A673 (cell line): ENCODE results near the gene PTGDS. TPM values are rescaled to one million over a fixed set of nuclear protein-coding genes. Genes with fewer than 3 reads are reported as not detected.

Experiments
- BruUV-seq: library from RNA; stranded (reverse); fragments of 400-500 nt; replicated peaks from 2 replicates; lab custom pipeline; 2021; lab: Mats Ljungman, UMichigan
- CTCF ChIA-PET: fragments of 300-600 bp; sonication (Branson Sonifier 250); formaldehyde crosslinking; loops from one replicate; lab custom pipeline; 2022; ENCODE audit warnings: antibody characterized with exemption; lab: Charles Lee
- POLR2A ChIA-PET: fragments of 300-600 bp; sonication (Branson Sonifier 250); formaldehyde crosslinking; loops from one replicate; lab custom pipeline; 2022; ENCODE audit warnings: antibody characterized with exemption; ENCODE audit not compliant: low non-redundant PET; lab: Charles Lee
- DNase-seq: peaks from one replicate; pipeline ENCODE4 v3.0.0-alpha.2; 2015; ENCODE audit warnings: low spot score
- H3K27ac ChIP-seq: fragments of 200-600 bp; sonication (generic); 2 replicates; pipeline ENCODE4 v1.5.1; 2016; ENCODE audit warnings: mixed run types, low read depth, mild to moderate bottlenecking, mixed read lengths, antibody characterized with exemption, low read length; ENCODE audit not compliant: poor library complexity, severe bottlenecking
- H3K27me3 ChIP-seq: fragments of 200-600 bp; sonication (generic); replicated peaks from 2 replicates; pipeline ENCODE4 v1.6.1; 2017; ENCODE audit warnings: mixed run types, low read depth, mild to moderate bottlenecking, mixed read lengths, antibody characterized with exemption, low read length; ENCODE audit not compliant: insufficient read depth, poor library complexity
- H3K36me3 ChIP-seq: fragments of 200-600 bp; sonication (generic); 2 replicates; pipeline ENCODE4 v1.6.1; 2016; ENCODE audit warnings: mixed run types, mild to moderate bottlenecking, mixed read lengths, antibody characterized with exemption, low read length; ENCODE audit not compliant: insufficient read depth, poor library complexity, severe bottlenecking
- H3K4me1 ChIP-seq: fragments of 200-600 bp; sonication (generic); 2 replicates; pipeline ENCODE4 v1.6.1; 2017; ENCODE audit warnings: mixed run types, mild to moderate bottlenecking, mixed read lengths, antibody characterized with exemption, low read length; ENCODE audit not compliant: insufficient read depth, poor library complexity, severe bottlenecking
- H3K4me3 ChIP-seq: fragments of 200-600 bp; sonication (generic); 2 replicates; pipeline ENCODE4 v1.5.1; 2016; ENCODE audit warnings: low read depth, mixed run types, mild to moderate bottlenecking, mixed read lengths, low read length; ENCODE audit not compliant: poor library complexity, severe bottlenecking
- H3K9me3 ChIP-seq: fragments of 200-600 bp; sonication (generic); 2 replicates; pipeline ENCODE4 v1.6.1; 2016; ENCODE audit warnings: mixed run types, low read depth, mild to moderate bottlenecking, mixed read lengths, antibody characterized with exemption, low read length; ENCODE audit not compliant: poor library complexity, severe bottlenecking
- EZH2 ChIP-seq: fragments of 200-600 bp; sonication (generic); IDR thresholded peaks from 2 replicates; pipeline ENCODE4 v1.6.1; 2017; ENCODE audit warnings: borderline replicate concordance, low read depth, mild to moderate bottlenecking, mixed read lengths, antibody characterized with exemption, low read length; ENCODE audit not compliant: poor library complexity, severe bottlenecking
- intact Hi-C: fragments of 100-400 bp; cut with micrococcal nuclease; formaldehyde crosslinking; loops from one replicate; pipeline ENCODE4 v1.10.0; 2022; ENCODE audit not compliant: unreplicated experiment
- total RNA-seq: library from RNA; stranded (reverse); gene quantifications from 2 replicates; pipeline ENCODE4 v1.2.3, GENCODE V29; 2021
- TF ChIP-seq, protein P1 (sequence below): fragments of 300-800, 200-600 bp; sonication (generic); conservative IDR thresholded peaks from 2 replicates; pipeline ENCODE4 v1.5.1; 2017; ENCODE audit warnings: low read depth, mild to moderate bottlenecking, antibody characterized with exemption, low read length, moderate library complexity, mixed read lengths

Gene PTGDS
- total RNA-seq, 1 experiment from 2014 or later = not detected

DNA sequence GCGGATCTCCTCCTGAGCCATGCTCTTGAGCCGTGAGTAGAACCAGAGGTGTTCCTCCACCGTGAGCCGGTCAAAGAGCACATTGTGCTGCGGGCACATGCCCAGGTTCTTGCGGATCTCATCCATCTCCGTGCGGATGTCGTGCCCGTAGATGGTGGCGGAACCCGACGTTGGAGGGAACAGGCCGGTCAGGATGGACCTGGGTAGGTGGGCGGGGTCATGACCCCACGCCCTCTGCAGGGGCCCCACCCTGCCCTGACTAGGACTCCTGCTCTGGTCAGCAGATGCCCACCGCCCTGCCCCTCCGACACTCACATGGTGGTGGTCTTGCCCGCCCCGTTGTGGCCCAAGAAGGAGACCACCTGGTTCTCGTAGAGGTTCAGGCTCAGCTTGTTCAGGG, 38.7 kb downstream of the PTGDS start:
- TF ChIP-seq, protein P1, sequence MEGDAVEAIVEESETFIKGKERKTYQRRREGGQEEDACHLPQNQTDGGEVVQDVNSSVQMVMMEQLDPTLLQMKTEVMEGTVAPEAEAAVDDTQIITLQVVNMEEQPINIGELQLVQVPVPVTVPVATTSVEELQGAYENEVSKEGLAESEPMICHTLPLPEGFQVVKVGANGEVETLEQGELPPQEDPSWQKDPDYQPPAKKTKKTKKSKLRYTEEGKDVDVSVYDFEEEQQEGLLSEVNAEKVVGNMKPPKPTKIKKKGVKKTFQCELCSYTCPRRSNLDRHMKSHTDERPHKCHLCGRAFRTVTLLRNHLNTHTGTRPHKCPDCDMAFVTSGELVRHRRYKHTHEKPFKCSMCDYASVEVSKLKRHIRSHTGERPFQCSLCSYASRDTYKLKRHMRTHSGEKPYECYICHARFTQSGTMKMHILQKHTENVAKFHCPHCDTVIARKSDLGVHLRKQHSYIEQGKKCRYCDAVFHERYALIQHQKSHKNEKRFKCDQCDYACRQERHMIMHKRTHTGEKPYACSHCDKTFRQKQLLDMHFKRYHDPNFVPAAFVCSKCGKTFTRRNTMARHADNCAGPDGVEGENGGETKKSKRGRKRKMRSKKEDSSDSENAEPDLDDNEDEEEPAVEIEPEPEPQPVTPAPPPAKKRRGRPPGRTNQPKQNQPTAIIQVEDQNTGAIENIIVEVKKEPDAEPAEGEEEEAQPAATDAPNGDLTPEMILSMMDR = no peak
- no peak for TF ChIP-seq EZH2
- Histone ChIP-seq H3K36me3 (peaks cover 4% of the 10 kb centered on the region), H3K27me3 (no peaks in the 10 kb centered on the region), H3K4me1 (no peaks in the 10 kb centered on the region), H3K27ac (no peak overlapping the region), H3K9me3 (no peaks in the 10 kb centered on the region), H3K4me3 (no peak overlapping the region)
- ChIA-PET CTCF (no interaction called here), POLR2A (no interaction called here)
- intact Hi-C loops = no loop called here
- no peak for DNase-seq
- no TSS peak for BruUV-seq

- H3K4me3 ChIP-seq = no peak overlapping the region
- ChIA-PET CTCF (no interaction called here), POLR2A (no interaction called here)
- no peaks in the 10 kb centered on the region for H3K27me3 ChIP-seq
- no peak overlapping the region for H3K27ac ChIP-seq
- no peaks in the 10 kb centered on the region for H3K4me1 ChIP-seq
- no peak for TF ChIP-seq EZH2
- TF ChIP-seq, protein P1 = no peak
- no TSS peak for BruUV-seq
- no peak for DNase-seq
- H3K36me3 ChIP-seq = peaks cover 4% of the 10 kb centered on the region
- H3K9me3 ChIP-seq = no peaks in the 10 kb centered on the region
- intact Hi-C loops = no loop called here
These were observed 39.1 kb downstream of the PTGDS start for GRCh38 chr9:137016436-137016835.

GRCh38 chr9:137017071-137017470, 39.8 kb downstream of the PTGDS start:
- no TSS peak for BruUV-seq
- Histone ChIP-seq H3K36me3 (peaks cover 4% of the 10 kb centered on the region), H3K27ac (no peak overlapping the region), H3K4me3 (no peak overlapping the region), H3K4me1 (no peaks in the 10 kb centered on the region), H3K27me3 (no peaks in the 10 kb centered on the region), H3K9me3 (no peaks in the 10 kb centered on the region)
- no peak for TF ChIP-seq EZH2
- TF ChIP-seq, protein P1 = no peak
- DNase-seq = no peak
- POLR2A ChIA-PET = no interaction called here
- intact Hi-C loops = no loop called here
- CTCF ChIA-PET = no interaction called here
